Lower lobe of right lung (tissue), 2 donors: ENCODE results near the gene DCAF8. TPM values are rescaled to one million over a fixed set of nuclear protein-coding genes. Genes with fewer than 3 reads are reported as not detected.

Source experiments
- ATAC-seq, 2 donors: fragments of 200-7000 bp; cut with Tn5 transposase; one replicate each; pipeline ENCODE4 v1.9.1; 2020 to 2022; ENCODE audit warnings: mild to moderate bottlenecking in 2 of 2, moderate library complexity in 2 of 2
- DNase-seq: peaks from one replicate; pipeline ENCODE4 v3.0.0-alpha.2; 2020
- H3K27ac ChIP-seq: fragments of 200-600 bp; one replicate; pipeline ENCODE4 v1.8.0; 2022
- H3K27me3 ChIP-seq: fragments of 200-600 bp; one replicate; pipeline ENCODE4 v1.8.0; 2022; ENCODE audit warnings: low read depth
- H3K36me3 ChIP-seq: fragments of 200-600 bp; one replicate; pipeline ENCODE4 v1.8.0; 2022; ENCODE audit warnings: mild to moderate bottlenecking
- H3K4me1 ChIP-seq: fragments of 200-600 bp; one replicate; pipeline ENCODE4 v1.8.0; 2022
- H3K4me3 ChIP-seq: fragments of 200-600 bp; one replicate; pipeline ENCODE4 v1.8.0; 2022; ENCODE audit warnings: mild to moderate bottlenecking
- H3K9me3 ChIP-seq: fragments of 200-600 bp; one replicate; pipeline ENCODE4 v1.8.0; 2022
- CTCF ChIP-seq: fragments of 200-600 bp; IDR thresholded peaks from one replicate; pipeline ENCODE4 v1.8.0; 2022; ENCODE audit warnings: antibody characterized with exemption, mild to moderate bottlenecking
- intact Hi-C: fragments of 100-400 bp; cut with DNase I; formaldehyde crosslinking; loops from one replicate; pipeline ENCODE4 v1.11.0; 2022
- total RNA-seq: library from RNA; stranded (reverse); fragmentation: NEBNext Ultra II Directional; extraction: Animal tissue kit (Norgen Biotek cat#: 25700); gene quantifications from one replicate; pipeline ENCODE4 v1.2.1, GENCODE V29; 2021
- donor health status: DM: no; HTN: yes; CAD: no; lungs with severe emphysema.

DCAF8 gene
- total RNA-seq, 1 donor from 2014 or later, result 114 TPM

DNA sequence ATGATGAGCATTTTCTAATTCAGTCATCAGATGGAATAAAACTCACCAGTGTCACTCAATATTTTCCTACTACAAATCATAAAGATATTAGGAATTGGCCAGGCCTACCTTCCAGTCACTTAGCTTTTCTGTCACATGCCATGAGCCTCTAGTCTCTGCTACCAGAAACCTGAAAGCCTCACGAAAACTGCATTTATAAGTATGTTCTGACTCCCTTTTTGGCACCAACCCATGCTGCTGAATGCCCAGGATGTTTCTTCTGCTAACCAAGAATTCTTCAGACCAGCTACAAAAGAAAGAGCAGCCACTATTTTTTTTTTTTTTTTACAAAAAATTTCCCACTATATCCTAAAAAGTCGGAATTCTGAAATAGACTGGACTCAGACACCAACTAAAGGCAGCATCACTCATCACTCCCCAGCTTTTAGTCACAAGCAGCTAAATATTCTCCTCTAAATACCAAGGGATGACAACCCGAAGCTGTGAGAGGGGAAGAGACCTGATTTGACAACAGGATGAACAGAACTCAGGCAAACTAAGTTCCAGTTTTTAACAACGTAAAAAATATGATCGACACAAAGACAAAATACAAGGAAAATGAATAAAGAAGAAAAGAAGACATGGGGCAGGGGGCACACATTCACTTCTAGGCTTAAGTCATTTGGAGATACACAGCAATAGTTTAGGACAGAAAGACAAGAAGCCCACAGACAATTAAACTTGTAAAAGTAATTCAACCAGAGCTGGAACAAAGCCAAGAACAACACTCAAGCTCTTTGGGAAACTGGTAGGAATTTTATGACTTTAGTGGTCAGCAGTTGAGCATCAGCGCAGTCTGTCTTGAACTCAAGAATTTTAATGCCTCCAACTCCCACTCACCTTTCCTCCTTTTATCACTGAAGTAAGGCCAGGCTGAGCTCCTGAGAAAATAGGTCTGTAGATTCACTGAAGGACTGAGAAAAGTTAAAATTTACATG is 1.7 kb downstream of the DCAF8 start:
- H3K27ac ChIP-seq, result peak overlapping the region; percentile 94
- no peak for TF ChIP-seq CTCF
- intact Hi-C loops, result no loop called here
- no peaks in the 10 kb centered on the region for H3K9me3 ChIP-seq
- no peaks in the 10 kb centered on the region for H3K27me3 ChIP-seq
- peak overlapping the region; percentile 91 for H3K4me3 ChIP-seq
- no peaks in the 10 kb centered on the region for H3K36me3 ChIP-seq
- H3K4me1 ChIP-seq, result peaks cover 51% of the 10 kb centered on the region
- ATAC-seq (no peak), DNase-seq (no peak)

- Histone ChIP-seq H3K9me3 (no peaks in the 10 kb centered on the region), H3K36me3 (peaks cover 20% of the 10 kb centered on the region), H3K4me3 (no peak overlapping the region), H3K27ac (no peak overlapping the region), H3K4me1 (peaks cover 51% of the 10 kb centered on the region), H3K27me3 (no peaks in the 10 kb centered on the region)
- DNase-seq (no peak), ATAC-seq (no peak)
- no peak for TF ChIP-seq CTCF
- intact Hi-C loops, result no loop called here
These were observed 4.1 kb downstream of the DCAF8 start for GRCh38 chr1:160258177-160258798.

DNA sequence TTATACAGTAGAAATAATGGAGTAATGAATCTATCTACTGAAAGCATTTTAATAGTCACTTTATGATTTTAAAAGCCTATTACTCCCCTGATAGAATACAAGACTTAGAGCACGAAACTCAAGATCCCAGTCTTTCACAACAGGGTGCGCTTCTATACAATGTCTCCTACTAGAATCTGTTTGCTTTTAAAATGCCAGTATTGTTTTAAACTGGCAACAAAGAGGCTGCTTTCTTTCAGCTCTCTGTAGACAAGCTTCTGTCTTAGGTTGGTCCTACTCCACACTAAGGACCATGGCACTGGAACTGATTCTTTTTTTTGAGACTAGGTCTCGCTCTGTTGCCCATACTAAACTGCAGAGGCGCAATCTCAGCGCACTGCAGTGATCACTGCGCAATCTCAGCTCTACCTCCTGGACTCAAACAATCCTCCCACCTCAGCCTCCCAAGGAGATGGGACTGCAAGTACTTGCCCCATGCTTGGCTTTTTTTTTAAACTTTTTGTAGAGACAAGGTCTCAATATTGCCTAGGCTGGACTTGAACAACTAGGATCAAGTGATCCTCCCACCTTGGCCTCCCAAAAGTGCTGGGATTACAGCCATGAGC is 4.8 kb downstream of the DCAF8 start:
- intact Hi-C loops, result no loop called here

DNA sequence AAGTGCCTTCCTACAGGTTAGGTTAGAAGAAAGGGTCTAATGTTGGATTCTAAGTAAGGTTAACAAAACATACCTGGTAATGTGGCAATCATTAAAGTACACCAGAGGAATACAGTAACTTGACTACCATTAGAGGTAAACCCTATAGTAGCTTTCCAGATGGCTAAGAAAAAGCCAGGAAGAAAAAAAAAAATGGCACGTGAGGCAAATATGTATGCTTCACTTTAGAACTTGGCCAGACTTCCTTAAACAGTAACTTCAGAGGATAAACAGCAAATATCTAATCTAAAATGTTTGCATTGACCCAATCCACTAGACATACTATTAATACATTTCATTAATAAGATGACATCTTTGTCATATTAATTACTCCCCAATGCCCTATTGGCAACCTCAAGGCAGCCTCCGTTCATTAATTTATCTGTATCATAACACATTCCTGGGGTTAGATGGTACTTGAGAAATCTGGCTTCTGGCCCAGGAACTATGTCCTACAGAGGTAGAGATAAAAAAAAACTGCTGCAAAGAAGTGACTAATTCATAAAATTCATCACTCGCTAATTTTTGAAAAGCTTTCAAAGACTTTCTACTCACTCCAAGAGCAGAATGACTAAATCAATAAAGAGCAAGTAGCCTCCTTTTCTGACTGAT is 5.8 kb downstream of the DCAF8 start:
- H3K36me3 ChIP-seq, result peaks cover 23% of the 10 kb centered on the region
- TF ChIP-seq CTCF, result no peak
- DNase-seq (no peak), ATAC-seq (peak in 1 of 2 donors; percentile 66)
- H3K27ac ChIP-seq, result no peak overlapping the region
- intact Hi-C loops, result no loop called here
- H3K4me1 ChIP-seq, result peaks cover 53% of the 10 kb centered on the region
- no peaks in the 10 kb centered on the region for H3K9me3 ChIP-seq
- H3K4me3 ChIP-seq, result no peak overlapping the region
- no peaks in the 10 kb centered on the region for H3K27me3 ChIP-seq

More for the DNA sequence above, 4.8 kb downstream of the DCAF8 start:
- Histone ChIP-seq H3K27me3 (no peaks in the 10 kb centered on the region), H3K9me3 (no peaks in the 10 kb centered on the region), H3K4me3 (no peak overlapping the region), H3K4me1 (peaks cover 51% of the 10 kb centered on the region), H3K36me3 (peaks cover 23% of the 10 kb centered on the region), H3K27ac (no peak overlapping the region)
- ATAC-seq (no peak), DNase-seq (no peak)
- no peak for TF ChIP-seq CTCF

GRCh38 chr1:160255781-160256300 is 6.5 kb downstream of the DCAF8 start:
- Histone ChIP-seq H3K4me3 (no peak overlapping the region), H3K27me3 (no peaks in the 10 kb centered on the region), H3K4me1 (peaks cover 53% of the 10 kb centered on the region), H3K27ac (no peak overlapping the region), H3K9me3 (no peaks in the 10 kb centered on the region), H3K36me3 (peaks cover 23% of the 10 kb centered on the region)
- intact Hi-C loops, result no loop called here
- no peak for DNase-seq
- TF ChIP-seq CTCF, result no peak
- peak; percentile 54 to 69 for ATAC-seq
